Measurements from ENCODE around the gene TIMMDC1.

- TF ChIP-seq CTCF (IDR thresholded peaks at IDR 0.05) (no peak), EP300 (IDR thresholded peaks at IDR 0.05) (no peak)
Measured at GRCh38 chr3:119562307-119562961, 64.1 kb downstream of the TIMMDC1 start.
